Nephron (organoid): ENCODE data around the gene KCNJ10.

Source experiments
- H3K27ac Mint-ChIP-seq, 3 experiments: 2 replicates each; pipeline ENCODE4 v1.8.0; 2020; ENCODE audit warnings: mixed read lengths in 3 of 3, mild to moderate bottlenecking in 2 of 3, moderate library complexity in 1 of 3
- H3K27me3 Mint-ChIP-seq: 2 replicates; pipeline ENCODE4 v1.8.0; 2021; ENCODE audit warnings: low read depth, mild to moderate bottlenecking, moderate library complexity, mixed read lengths
- H3K36me3 Mint-ChIP-seq: 2 replicates; pipeline ENCODE4 v1.8.0; 2020; ENCODE audit warnings: low read depth, mixed read lengths
- H3K4me1 Mint-ChIP-seq: 2 replicates; pipeline ENCODE4 v1.8.0; 2020; ENCODE audit warnings: mixed read lengths
- H3K4me3 Mint-ChIP-seq, 3 experiments: 2 replicates each; pipeline ENCODE4 v1.8.0; 2020; ENCODE audit warnings: mild to moderate bottlenecking in 3 of 3, mixed read lengths in 3 of 3, moderate library complexity in 2 of 3
- H3K9me3 Mint-ChIP-seq: 2 replicates; pipeline ENCODE4 v1.8.0; 2020; ENCODE audit warnings: mixed read lengths
- CTCF ChIP-seq, 3 experiments: fragments of 200-600 bp; sonication (generic); IDR thresholded peaks; one replicate each; pipeline ENCODE4 v1.5.0; 2021; ENCODE audit warnings: antibody characterized with exemption in 3 of 3; ENCODE audit not compliant: unreplicated experiment in 3 of 3

The KCNJ10 gene

DNA sequence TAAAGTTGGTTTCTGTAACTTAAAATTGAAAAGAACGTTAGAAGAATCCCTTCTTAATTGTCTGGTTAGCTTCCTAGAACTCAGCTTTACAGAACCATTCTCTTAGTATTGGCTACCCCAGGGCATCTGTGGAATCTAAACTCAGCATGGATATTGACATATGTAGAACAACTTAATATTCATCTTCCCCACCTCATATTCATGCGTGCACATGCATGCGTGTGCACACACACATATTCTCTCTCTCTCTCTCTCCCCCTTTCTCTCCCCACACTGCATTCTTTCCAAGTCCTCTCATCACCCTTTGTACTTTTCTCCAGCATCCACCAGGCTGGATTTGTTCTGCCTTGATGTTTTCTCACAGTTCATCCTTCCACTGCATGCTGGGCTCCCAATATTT, 51.6 kb downstream of the KCNJ10 start:
- Mint-ChIP-seq H3K4me1 (no peaks in the 10 kb centered on the region), H3K9me3 (no peaks in the 10 kb centered on the region), H3K36me3 (no peaks in the 10 kb centered on the region), H3K27me3 (peaks cover 19% of the 10 kb centered on the region), H3K4me3 (no peak overlapping the region), H3K27ac (no peak overlapping the region)
- TF ChIP-seq CTCF (IDR thresholded peaks at IDR 0.05; ENCODE audit: unreplicated experiment in 3 of 3), result no peak

- Mint-ChIP-seq H3K36me3 (no peaks in the 10 kb centered on the region), H3K27me3 (peaks cover 19% of the 10 kb centered on the region), H3K9me3 (no peaks in the 10 kb centered on the region), H3K4me3 (no peak overlapping the region), H3K27ac (no peak overlapping the region), H3K4me1 (no peaks in the 10 kb centered on the region)
- TF ChIP-seq CTCF (IDR thresholded peaks at IDR 0.05; ENCODE audit: unreplicated experiment in 3 of 3), result no peak
These were observed 52.4 kb downstream of the KCNJ10 start for GRCh38 chr1:160017592-160017991.

DNA sequence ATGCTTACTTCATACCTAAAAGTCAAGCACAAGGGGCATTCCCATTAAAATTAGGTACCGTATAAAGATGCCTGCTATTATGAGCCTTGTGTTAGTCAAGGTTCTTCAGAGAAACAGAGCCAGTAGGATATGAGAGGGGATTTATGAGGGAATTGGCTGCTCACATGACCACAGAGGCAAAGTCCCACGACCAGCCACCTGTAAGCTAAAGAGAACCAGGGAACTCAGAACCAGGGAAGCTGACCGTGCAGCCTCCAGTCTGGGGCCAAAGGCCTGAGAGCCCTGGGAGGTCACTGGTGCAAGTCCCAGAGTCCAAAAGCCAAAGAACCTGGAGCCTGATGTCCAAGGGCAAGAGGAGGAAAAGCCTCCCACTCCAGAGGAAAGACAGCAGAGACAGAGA, 58.2 kb downstream of the KCNJ10 start:
- Mint-ChIP-seq H3K27ac (no peak overlapping the region), H3K4me1 (no peaks in the 10 kb centered on the region), H3K36me3 (no peaks in the 10 kb centered on the region), H3K4me3 (no peak overlapping the region), H3K9me3 (no peaks in the 10 kb centered on the region), H3K27me3 (peaks cover 22% of the 10 kb centered on the region)
- no peak for TF ChIP-seq CTCF (IDR thresholded peaks at IDR 0.05; ENCODE audit: unreplicated experiment in 3 of 3)

GRCh38 chr1:160009801-160010200, 60.2 kb downstream of the KCNJ10 start:
- H3K4me1 Mint-ChIP-seq, result no peaks in the 10 kb centered on the region
- H3K9me3 Mint-ChIP-seq, result no peaks in the 10 kb centered on the region
- no peak for TF ChIP-seq CTCF (IDR thresholded peaks at IDR 0.05; ENCODE audit: unreplicated experiment in 3 of 3)
- no peak overlapping the region for H3K27ac Mint-ChIP-seq
- no peaks in the 10 kb centered on the region for H3K36me3 Mint-ChIP-seq
- H3K4me3 Mint-ChIP-seq, result no peak overlapping the region
- peaks cover 22% of the 10 kb centered on the region for H3K27me3 Mint-ChIP-seq

DNA sequence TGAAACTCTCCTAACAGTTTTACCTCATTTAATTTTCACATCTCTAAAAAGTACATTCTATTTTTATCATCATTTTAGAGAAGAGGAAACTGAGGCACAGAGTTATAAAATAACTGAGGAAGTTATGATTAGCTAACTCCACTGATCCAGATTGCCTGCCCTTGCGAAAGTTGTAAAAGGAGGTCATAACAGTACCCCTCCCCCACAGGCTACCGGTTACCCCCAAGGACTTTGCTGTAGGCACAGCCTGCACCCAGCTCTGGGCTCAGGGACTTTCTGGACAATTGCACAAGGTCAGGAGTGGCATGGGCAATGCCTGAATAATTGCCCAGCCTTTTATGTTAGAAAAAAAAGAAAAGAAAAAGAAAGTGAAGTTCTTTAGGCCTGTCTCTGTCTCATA, 60.9 kb downstream of the KCNJ10 start:
- Mint-ChIP-seq H3K27ac (no peak overlapping the region), H3K4me3 (no peak overlapping the region), H3K4me1 (no peaks in the 10 kb centered on the region), H3K36me3 (no peaks in the 10 kb centered on the region), H3K27me3 (peaks cover 22% of the 10 kb centered on the region), H3K9me3 (no peaks in the 10 kb centered on the region)
- TF ChIP-seq CTCF (IDR thresholded peaks at IDR 0.05; ENCODE audit: unreplicated experiment in 3 of 3), result no peak

GRCh38 chr1:160007577-160008200, 62.3 kb downstream of the KCNJ10 start:
- peak; percentile 71 to 82 (median 79) for TF ChIP-seq CTCF (IDR thresholded peaks at IDR 0.05; ENCODE audit: unreplicated experiment in 3 of 3)
- Mint-ChIP-seq H3K4me1 (no peaks in the 10 kb centered on the region), H3K27ac (no peak overlapping the region), H3K9me3 (no peaks in the 10 kb centered on the region), H3K36me3 (no peaks in the 10 kb centered on the region), H3K27me3 (peaks cover 19% of the 10 kb centered on the region), H3K4me3 (no peak overlapping the region)
